B cell (primary cell): ENCODE results near the gene CHSY3.

Source experiments
- EZH2 ChIP-seq: IDR thresholded peaks from 2 replicates; pipeline ENCODE4 v1.6.1; 2012; ENCODE audit warnings: borderline replicate concordance, low read depth, mild to moderate bottlenecking, moderate library complexity, low read length; ENCODE audit not compliant: insufficient read depth, poor library complexity, severe bottlenecking
- TF ChIP-seq, protein P1 (sequence below): fragments of 200-600 bp; IDR thresholded peaks from one replicate; pipeline ENCODE4 v1.8.0; 2022; ENCODE audit warnings: antibody characterized with exemption, mild to moderate bottlenecking

DNA sequence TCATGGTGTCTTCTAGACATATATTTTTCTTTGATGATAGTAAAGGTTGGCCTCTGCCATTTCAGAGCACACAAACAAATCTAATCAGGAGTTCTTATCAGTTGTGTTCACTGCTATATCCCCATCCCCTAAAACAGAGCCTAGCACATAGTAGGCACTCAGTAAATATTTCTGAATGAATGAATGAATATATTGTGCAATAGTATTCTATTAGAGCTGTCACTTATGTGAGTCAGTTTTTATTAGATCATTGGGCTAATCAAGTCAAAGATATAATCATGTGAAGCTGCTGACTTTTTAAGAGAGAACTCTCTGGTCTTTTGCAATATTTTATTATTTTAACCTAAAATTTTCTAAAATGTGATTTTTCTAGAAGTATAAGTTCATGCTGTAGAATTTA lies 84.2 kb downstream of the CHSY3 start:
- TF ChIP-seq, protein P1, sequence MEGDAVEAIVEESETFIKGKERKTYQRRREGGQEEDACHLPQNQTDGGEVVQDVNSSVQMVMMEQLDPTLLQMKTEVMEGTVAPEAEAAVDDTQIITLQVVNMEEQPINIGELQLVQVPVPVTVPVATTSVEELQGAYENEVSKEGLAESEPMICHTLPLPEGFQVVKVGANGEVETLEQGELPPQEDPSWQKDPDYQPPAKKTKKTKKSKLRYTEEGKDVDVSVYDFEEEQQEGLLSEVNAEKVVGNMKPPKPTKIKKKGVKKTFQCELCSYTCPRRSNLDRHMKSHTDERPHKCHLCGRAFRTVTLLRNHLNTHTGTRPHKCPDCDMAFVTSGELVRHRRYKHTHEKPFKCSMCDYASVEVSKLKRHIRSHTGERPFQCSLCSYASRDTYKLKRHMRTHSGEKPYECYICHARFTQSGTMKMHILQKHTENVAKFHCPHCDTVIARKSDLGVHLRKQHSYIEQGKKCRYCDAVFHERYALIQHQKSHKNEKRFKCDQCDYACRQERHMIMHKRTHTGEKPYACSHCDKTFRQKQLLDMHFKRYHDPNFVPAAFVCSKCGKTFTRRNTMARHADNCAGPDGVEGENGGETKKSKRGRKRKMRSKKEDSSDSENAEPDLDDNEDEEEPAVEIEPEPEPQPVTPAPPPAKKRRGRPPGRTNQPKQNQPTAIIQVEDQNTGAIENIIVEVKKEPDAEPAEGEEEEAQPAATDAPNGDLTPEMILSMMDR = no peak
- TF ChIP-seq EZH2 = no peak
